Lung (tissue), 12 donors: Measurements from ENCODE around the gene IQSEC1. TPM values are rescaled to one million over a fixed set of nuclear protein-coding genes. Genes with fewer than 3 reads are reported as not detected.

ENCODE experiments used
- ATAC-seq: fragments of 200-7000 bp; cut with Tn5 transposase; one replicate; pipeline ENCODE4 v1.9.1; 2020; ENCODE audit warnings: moderate number of reproducible peaks; ENCODE audit not compliant: insufficient read depth, low FRiP score
- DNase-seq, 3 donors: peaks; one replicate each; pipeline ENCODE4 v3.0.0-alpha.2; 2013 to 2017
- H3K27ac ChIP-seq, 2 donors: one replicate each; pipeline ENCODE4 v1.5.1; 2013; ENCODE audit warnings: mild to moderate bottlenecking in 2 of 2, moderate library complexity in 2 of 2, control low read depth in 1 of 2, inconsistent platforms in 1 of 2, low read depth in 1 of 2, low read length in 1 of 2
- H3K27me3 ChIP-seq, 3 donors: one replicate each; pipeline ENCODE4 v1.5.1; 2013; ENCODE audit warnings: low read length in 2 of 3; ENCODE audit not compliant: control insufficient read depth in 3 of 3, insufficient read depth in 3 of 3
- H3K36me3 ChIP-seq, 4 donors: one replicate each; pipeline ENCODE4 v1.5.1; 2013; ENCODE audit warnings: low read length in 4 of 4, mild to moderate bottlenecking in 1 of 4, moderate library complexity in 1 of 4; ENCODE audit not compliant: control insufficient read depth in 4 of 4, insufficient read depth in 4 of 4
- H3K4me1 ChIP-seq, 5 donors: one replicate each; pipeline ENCODE4 v1.5.1; 2013; ENCODE audit warnings: low read length in 5 of 5, mild to moderate bottlenecking in 2 of 5, moderate library complexity in 1 of 5; ENCODE audit not compliant: control insufficient read depth in 5 of 5, insufficient read depth in 5 of 5
- H3K4me3 ChIP-seq: one replicate; pipeline ENCODE4 v1.5.1; 2013; ENCODE audit warnings: mild to moderate bottlenecking, control low read depth, moderate library complexity
- H3K9ac ChIP-seq, 2 donors: one replicate each; pipeline ENCODE4 v1.5.1; 2013; ENCODE audit warnings: low read length in 2 of 2, control low read depth in 1 of 2; ENCODE audit not compliant: insufficient read depth in 1 of 2
- H3K9me3 ChIP-seq, 4 donors: one replicate each; pipeline ENCODE4 v1.5.1; 2013; ENCODE audit warnings: low read length in 3 of 4, mild to moderate bottlenecking in 1 of 4, moderate library complexity in 1 of 4; ENCODE audit not compliant: control insufficient read depth in 4 of 4, insufficient read depth in 3 of 4
- CTCF ChIP-seq: IDR thresholded peaks from 2 replicates; pipeline ENCODE4 v1.5.1; 2012; ENCODE audit warnings: mild to moderate bottlenecking; ENCODE audit errors: control extremely low read depth, extremely low read depth
- WGBS, 2 donors: extraction: QIAGEN DNeasy Blood & Tissue Kit; methylation state at CpG; one replicate each; pipeline ENCODE4 v1.1.7; 2013; 5-methylcytosine and 5-hydroxymethylcytosine counted together
- polyA plus RNA-seq, 2 donors: library from polyadenylated mRNA; stranded (reverse); fragments of 200-250 nt; gene quantifications; one replicate each; pipeline ENCODE4 v1.2.1, GENCODE V29; 2013
- total RNA-seq, 2 donors: library from RNA; depleted of rRNA in 1 of 2; stranded (reverse); fragments of >200 nt in 1 of 2; gene quantifications; one replicate each; pipeline ENCODE4 v1.2.1, GENCODE V29; 2014 to 2021
- donor health status: control.
- donor health status: control.
- donor health status: Bipolar disorder and iron deficiency.
- donor health status: healthy.
- donor health status: DM: yes; HTN: yes; CAD: no.

IQSEC1 gene
- total and polyA plus RNA-seq, 4 donors, result 13.9 to 69.1 (median 31.1) TPM

DNA sequence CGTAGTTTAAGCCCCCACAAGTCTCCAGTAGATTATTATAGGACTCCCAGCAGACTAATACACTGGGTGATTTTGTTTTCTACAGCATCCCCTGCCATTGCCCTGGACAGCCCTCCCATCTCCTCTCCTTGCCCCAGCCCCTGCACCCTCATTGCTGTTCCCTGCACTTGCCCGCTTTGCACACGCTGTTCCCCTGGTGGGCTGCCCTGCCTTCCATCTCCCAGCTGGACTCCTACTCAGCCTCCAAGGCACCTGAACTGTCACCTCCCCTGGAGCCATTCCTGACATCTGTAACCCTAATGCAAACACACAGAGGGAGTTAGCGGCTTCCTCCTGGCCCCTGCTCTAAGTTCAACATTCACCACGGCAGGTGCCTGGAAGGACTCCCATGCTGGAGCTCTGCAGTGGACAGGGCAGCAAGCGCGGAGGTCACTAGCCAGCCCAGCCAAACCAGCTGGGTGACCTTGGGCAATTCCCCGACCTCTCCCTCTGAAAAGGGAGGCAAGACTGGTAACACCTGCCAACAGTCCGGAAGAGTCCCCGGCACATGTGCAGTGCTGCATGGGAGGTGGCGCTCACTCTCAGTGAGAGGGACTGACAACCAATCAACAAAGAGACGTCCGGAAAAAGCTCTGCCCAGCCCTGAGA lies 38.8 kb upstream of the IQSEC1 start:
- no peak for DNase-seq
- ATAC-seq, result no peak
- H3K27ac ChIP-seq, result no peak overlapping the region

DNA sequence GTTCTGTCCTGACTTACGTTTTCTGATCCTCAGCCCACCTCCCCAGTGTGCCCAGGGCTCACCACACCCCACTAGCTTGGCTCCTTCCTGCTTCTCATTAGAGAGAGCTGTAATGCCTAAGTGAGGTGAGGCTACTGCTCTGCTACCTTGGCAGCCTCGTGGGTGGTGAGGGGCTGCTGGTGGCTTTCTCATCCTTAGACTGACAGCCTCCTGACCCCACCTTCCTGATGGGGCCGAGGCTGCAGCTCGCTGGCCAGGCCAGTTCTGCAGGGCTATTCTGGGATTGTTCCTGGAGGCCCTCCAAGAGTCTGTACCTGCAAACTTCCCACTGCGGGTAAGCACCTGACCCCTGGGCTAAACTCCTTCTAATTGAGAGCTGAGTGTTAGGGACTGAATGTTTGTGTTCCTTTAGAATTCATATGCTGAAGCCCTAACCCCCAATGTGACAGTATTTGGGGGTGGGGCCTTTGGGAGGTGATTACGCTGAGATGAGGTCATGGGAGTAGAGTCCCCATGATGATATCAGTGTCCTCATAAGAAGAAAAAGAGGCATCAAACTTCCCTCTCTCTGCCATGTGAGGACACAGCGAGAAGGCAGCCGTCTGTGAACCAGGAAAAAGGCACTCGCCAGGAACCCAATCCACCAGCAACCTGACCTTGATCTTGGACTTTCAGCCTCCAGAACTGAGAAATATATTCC lies 38.1 kb upstream of the IQSEC1 start:
- H3K27ac ChIP-seq, result no peak overlapping the region
- no peak for TF ChIP-seq CTCF
- no peaks in the 10 kb centered on the region for H3K9me3 ChIP-seq
- WGBS, 2 donors, result 44 to 55% methylated on average over 9 of the region's 9 CpGs
- DNase-seq, result peak in 1 of 3 donors; percentile 23
- H3K4me3 ChIP-seq, result no peak overlapping the region
- H3K9ac ChIP-seq, result no peak overlapping the region
- no peak for ATAC-seq
- peaks cover 0 to 10% (median 3%) of the 10 kb centered on the region in 5 donors for H3K4me1 ChIP-seq
- no peaks in the 10 kb centered on the region for H3K36me3 ChIP-seq
- no peaks in the 10 kb centered on the region for H3K27me3 ChIP-seq

More for the DNA sequence above, 38.8 kb upstream of the IQSEC1 start:
- no peaks in the 10 kb centered on the region for H3K9me3 ChIP-seq
- no peak for TF ChIP-seq CTCF
- no peaks in the 10 kb centered on the region for H3K27me3 ChIP-seq
- H3K4me3 ChIP-seq, result no peak overlapping the region
- WGBS, 2 donors, result 55 to 74% methylated on average over 13 of the region's 13 CpGs
- peaks cover 0 to 10% (median 3%) of the 10 kb centered on the region in 5 donors for H3K4me1 ChIP-seq
- H3K36me3 ChIP-seq, result no peaks in the 10 kb centered on the region
- no peak overlapping the region for H3K9ac ChIP-seq

- ATAC-seq (no peak), DNase-seq (peak in 1 of 3 donors; percentile 1)
- Histone ChIP-seq H3K9ac (no peak overlapping the region), H3K4me1 (peaks cover 0 to 12% (median 3%) of the 10 kb centered on the region in 5 donors), H3K36me3 (no peaks in the 10 kb centered on the region), H3K9me3 (no peaks in the 10 kb centered on the region), H3K27me3 (no peaks in the 10 kb centered on the region), H3K27ac (no peak overlapping the region), H3K4me3 (no peak overlapping the region)
- TF ChIP-seq CTCF, result no peak
- WGBS, 2 donors, result 9 to 17% methylated on average over 8 of the region's 8 CpGs
Observed at GRCh38 chr3:13110678-13111116, 37.5 kb upstream of the IQSEC1 start.
